HepG2 (cell line): ENCODE results near the gene HSD3B7. TPM values are rescaled to one million over a fixed set of nuclear protein-coding genes. Genes with fewer than 3 reads are reported as not detected.
A peak's percentile ranks its signal among the peaks of the same experiment; 100 is the strongest.

Experiments
- GATAD2A ChIP-seq: IDR thresholded peaks from 2 replicates; pipeline ENCODE4 v1.6.1; 2016
- GTF3A ChIP-seq: sonication (generic); formaldehyde crosslinking; conservative IDR thresholded peaks from 2 replicates; pipeline ENCODE4 v1.4.0; 2020; ENCODE audit warnings: mild to moderate bottlenecking, missing genetic modification reagents
- JARID2 ChIP-seq: sonication (generic); formaldehyde crosslinking; IDR thresholded peaks from 2 replicates; pipeline ENCODE4 v1.8.1; 2023; ENCODE audit warnings: missing genetic modification reagents, inconsistent platforms; ENCODE audit not compliant: insufficient replicate concordance
- KLF12 ChIP-seq: sonication (generic); formaldehyde crosslinking; IDR thresholded peaks from 2 replicates; pipeline ENCODE4 v1.4.0; 2020; ENCODE audit warnings: missing genetic modification reagents, borderline replicate concordance
- NR3C1 ChIP-seq: sonication (generic); formaldehyde crosslinking; IDR thresholded peaks from 2 replicates; pipeline ENCODE4 v1.4.0; 2020; ENCODE audit warnings: missing genetic modification reagents
- PCBP2 ChIP-seq: fragments of 200-400 bp; formaldehyde crosslinking; optimal IDR thresholded peaks from 2 replicates; pipeline ENCODE3; 2018; ENCODE audit warnings: low read length, low read depth; ENCODE audit not compliant: poor library complexity, severe bottlenecking
- PHF21A ChIP-seq: sonication (generic); formaldehyde crosslinking; IDR thresholded peaks from 2 replicates; pipeline ENCODE4 v1.5.0; 2020; ENCODE audit warnings: mild to moderate bottlenecking, missing genetic modification reagents
- PRMT3 ChIP-seq: sonication (generic); formaldehyde crosslinking; IDR thresholded peaks from 2 replicates; pipeline ENCODE4 v1.8.1; 2022; ENCODE audit warnings: low read depth, mild to moderate bottlenecking, moderate library complexity, missing genetic modification reagents, borderline replicate concordance
- TAF15 ChIP-seq: fragments of 200-400 bp; formaldehyde crosslinking; IDR thresholded peaks from one replicate; pipeline ENCODE4 v1.6.1; 2018; ENCODE audit warnings: mild to moderate bottlenecking, low read depth, low read length; ENCODE audit not compliant: poor library complexity, severe bottlenecking
- ZNF230 ChIP-seq: sonication (generic); formaldehyde crosslinking; IDR thresholded peaks from 2 replicates; pipeline ENCODE4 v1.4.0; 2020; ENCODE audit warnings: mild to moderate bottlenecking, missing genetic modification reagents
- ZNF251 ChIP-seq: sonication (generic); formaldehyde crosslinking; IDR thresholded peaks from 2 replicates; pipeline ENCODE4 v1.9.0; 2021; ENCODE audit warnings: mild to moderate bottlenecking, missing genetic modification reagents
- ZNF33A ChIP-seq: sonication (generic); formaldehyde crosslinking; IDR thresholded peaks from 2 replicates; pipeline ENCODE4 v1.5.1; 2020; ENCODE audit warnings: missing genetic modification reagents, mild to moderate bottlenecking, moderate library complexity, borderline replicate concordance
- ZNF468 ChIP-seq: sonication (generic); formaldehyde crosslinking; IDR thresholded peaks from 2 replicates; pipeline ENCODE4 v1.8.0; 2022; ENCODE audit warnings: mild to moderate bottlenecking, moderate library complexity, missing genetic modification reagents
- ZNF772 ChIP-seq: sonication (generic); formaldehyde crosslinking; IDR thresholded peaks from 2 replicates; pipeline ENCODE4 v1.5.0; 2020; ENCODE audit warnings: mild to moderate bottlenecking, missing genetic modification reagents
- polyA plus RNA-seq, 8 experiments: library from polyadenylated mRNA; depleted of rRNA in 3 of 8; stranded (reverse) in 7 of 8; unstranded in 1 of 8; fragments of >200 nt; fragmentation: Illumina TruSeq in 4 of 8; extraction: Trizol in 4 of 8; gene quantifications; 2 replicates each; pipeline versions ENCODE4 v1.2.1 to v1.2.3, GENCODE V29; 2011 to 2016; ENCODE audit warnings: low read depth in 4 of 8, missing spikeins in 1 of 8, mixed read lengths in 1 of 8; ENCODE audit not compliant: insufficient read depth in 1 of 8
- total RNA-seq, 5 experiments: library from RNA; depleted of rRNA; stranded (reverse); fragments of >200 nt; fragmentation: Illumina TruSeq; extraction: Trizol; gene quantifications; 2 replicates each; pipeline ENCODE4 v1.2.3, GENCODE V29; 2016; ENCODE audit warnings: low read depth in 1 of 5
- TF ChIP-seq, protein P1 (sequence below): sonication (generic); formaldehyde crosslinking; IDR thresholded peaks from 2 replicates; pipeline ENCODE4 v1.4.0; 2020; ENCODE audit warnings: missing genetic modification reagents, mild to moderate bottlenecking, borderline replicate concordance
- TF ChIP-seq, protein P2 (sequence below): sonication (generic); formaldehyde crosslinking; IDR thresholded peaks from 2 replicates; pipeline ENCODE4 v1.5.1; 2020; ENCODE audit warnings: mild to moderate bottlenecking, missing genetic modification reagents, borderline replicate concordance
- TF ChIP-seq, protein P3 (sequence below): sonication (generic); formaldehyde crosslinking; IDR thresholded peaks from 2 replicates; pipeline ENCODE4 v1.5.0; 2020; ENCODE audit warnings: missing genetic modification reagents

Gene HSD3B7
- total and polyA plus RNA-seq, 2 of the 13 experiments (the other 11 are each of a cell fraction or from before 2014, with no cell fraction given) = 32.9 to 69.7 TPM

DNA sequence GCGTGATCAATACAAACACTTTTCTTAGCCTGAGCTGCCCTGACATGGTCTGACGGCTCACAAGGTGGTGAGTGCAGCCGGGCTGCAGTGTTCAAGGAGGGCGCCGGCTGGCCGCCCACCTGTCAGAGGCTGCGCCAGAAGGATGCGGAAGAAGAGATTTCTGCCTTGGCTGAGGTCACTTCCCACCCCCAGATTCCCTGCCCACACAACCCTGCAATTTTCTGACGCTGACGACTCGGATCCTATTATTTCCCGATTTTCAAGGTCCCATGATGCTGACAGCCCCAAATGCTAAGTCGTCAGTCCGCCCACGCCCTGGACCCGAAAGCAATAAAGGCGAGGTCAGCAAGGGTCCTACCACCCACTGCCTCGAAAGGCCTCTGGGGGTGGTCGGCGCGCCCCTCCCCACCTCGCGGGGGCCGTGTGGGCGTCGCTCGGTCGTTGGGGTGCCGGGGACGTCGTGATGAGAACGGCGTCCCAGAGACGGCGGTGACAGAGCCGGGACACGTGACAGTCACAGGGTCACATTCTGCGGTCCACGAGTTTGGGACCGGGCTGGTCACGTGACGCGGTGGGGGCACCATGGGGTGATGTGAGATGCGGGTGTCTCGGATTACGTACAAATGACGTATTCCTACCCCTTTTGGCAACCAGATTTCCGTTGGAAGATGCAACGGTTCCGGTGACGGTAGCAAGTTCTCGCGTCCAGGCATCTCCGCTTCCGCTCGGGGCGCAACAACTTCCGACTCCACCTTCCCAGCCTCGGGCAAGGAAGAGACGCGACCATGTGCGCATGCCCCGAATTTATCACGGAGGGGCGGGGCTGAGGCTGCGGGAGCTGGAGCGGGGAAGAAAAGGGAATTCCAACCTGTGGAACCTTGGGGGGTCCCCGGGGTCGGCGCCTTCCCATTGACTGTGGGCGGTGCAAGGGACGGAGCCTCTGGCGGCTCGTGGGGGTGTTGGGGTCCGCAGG is 48.0 kb downstream of the HSD3B7 start, which contains the start of gene STX4 (continued):
- TF ChIP-seq GTF3A (CRISPR knock-in tag) (0 out of 2 replicates have a peak, but pooled peaks have one; percentile 62), PCBP2 (no peak), ZNF772 (CRISPR knock-in tag) (peak; percentile 76), ZNF468 (peak; percentile 96), PRMT3 (CRISPR knock-in tag) (no peak), JARID2 (CRISPR knock-in tag) (no peak), GATAD2A (CRISPR knock-in tag) (peak; percentile 77), ZNF251 (CRISPR knock-in tag) (no peak), PHF21A (no peak), ZNF33A (CRISPR knock-in tag) (no peak), KLF12 (CRISPR knock-in tag) (no peak), TAF15 (peak; percentile 85), NR3C1 (no peak), ZNF230 (CRISPR knock-in tag) (peak; percentile 55)
- TF ChIP-seq, protein P1, sequence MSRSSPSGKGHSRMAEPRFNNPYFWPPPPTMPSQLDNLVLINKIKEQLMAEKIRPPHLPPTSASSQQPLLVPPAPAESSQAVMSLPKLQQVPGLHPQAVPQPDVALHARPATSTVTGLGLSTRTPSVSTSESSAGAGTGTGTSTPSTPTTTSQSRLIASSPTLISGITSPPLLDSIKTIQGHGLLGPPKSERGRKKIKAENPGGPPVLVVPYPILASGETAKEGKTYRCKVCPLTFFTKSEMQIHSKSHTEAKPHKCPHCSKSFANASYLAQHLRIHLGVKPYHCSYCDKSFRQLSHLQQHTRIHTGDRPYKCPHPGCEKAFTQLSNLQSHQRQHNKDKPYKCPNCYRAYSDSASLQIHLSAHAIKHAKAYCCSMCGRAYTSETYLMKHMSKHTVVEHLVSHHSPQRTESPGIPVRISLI (CRISPR knock-in tag) = no peak; the same call in 1 of the 2 replicates
- TF ChIP-seq, protein P2, sequence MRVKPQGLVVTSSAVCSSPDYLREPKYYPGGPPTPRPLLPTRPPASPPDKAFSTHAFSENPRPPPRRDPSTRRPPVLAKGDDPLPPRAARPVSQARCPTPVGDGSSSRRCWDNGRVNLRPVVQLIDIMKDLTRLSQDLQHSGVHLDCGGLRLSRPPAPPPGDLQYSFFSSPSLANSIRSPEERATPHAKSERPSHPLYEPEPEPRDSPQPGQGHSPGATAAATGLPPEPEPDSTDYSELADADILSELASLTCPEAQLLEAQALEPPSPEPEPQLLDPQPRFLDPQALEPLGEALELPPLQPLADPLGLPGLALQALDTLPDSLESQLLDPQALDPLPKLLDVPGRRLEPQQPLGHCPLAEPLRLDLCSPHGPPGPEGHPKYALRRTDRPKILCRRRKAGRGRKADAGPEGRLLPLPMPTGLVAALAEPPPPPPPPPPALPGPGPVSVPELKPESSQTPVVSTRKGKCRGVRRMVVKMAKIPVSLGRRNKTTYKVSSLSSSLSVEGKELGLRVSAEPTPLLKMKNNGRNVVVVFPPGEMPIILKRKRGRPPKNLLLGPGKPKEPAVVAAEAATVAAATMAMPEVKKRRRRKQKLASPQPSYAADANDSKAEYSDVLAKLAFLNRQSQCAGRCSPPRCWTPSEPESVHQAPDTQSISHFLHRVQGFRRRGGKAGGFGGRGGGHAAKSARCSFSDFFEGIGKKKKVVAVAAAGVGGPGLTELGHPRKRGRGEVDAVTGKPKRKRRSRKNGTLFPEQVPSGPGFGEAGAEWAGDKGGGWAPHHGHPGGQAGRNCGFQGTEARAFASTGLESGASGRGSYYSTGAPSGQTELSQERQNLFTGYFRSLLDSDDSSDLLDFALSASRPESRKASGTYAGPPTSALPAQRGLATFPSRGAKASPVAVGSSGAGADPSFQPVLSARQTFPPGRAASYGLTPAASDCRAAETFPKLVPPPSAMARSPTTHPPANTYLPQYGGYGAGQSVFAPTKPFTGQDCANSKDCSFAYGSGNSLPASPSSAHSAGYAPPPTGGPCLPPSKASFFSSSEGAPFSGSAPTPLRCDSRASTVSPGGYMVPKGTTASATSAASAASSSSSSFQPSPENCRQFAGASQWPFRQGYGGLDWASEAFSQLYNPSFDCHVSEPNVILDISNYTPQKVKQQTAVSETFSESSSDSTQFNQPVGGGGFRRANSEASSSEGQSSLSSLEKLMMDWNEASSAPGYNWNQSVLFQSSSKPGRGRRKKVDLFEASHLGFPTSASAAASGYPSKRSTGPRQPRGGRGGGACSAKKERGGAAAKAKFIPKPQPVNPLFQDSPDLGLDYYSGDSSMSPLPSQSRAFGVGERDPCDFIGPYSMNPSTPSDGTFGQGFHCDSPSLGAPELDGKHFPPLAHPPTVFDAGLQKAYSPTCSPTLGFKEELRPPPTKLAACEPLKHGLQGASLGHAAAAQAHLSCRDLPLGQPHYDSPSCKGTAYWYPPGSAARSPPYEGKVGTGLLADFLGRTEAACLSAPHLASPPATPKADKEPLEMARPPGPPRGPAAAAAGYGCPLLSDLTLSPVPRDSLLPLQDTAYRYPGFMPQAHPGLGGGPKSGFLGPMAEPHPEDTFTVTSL (CRISPR knock-in tag) = no peak
- TF ChIP-seq, protein P3, sequence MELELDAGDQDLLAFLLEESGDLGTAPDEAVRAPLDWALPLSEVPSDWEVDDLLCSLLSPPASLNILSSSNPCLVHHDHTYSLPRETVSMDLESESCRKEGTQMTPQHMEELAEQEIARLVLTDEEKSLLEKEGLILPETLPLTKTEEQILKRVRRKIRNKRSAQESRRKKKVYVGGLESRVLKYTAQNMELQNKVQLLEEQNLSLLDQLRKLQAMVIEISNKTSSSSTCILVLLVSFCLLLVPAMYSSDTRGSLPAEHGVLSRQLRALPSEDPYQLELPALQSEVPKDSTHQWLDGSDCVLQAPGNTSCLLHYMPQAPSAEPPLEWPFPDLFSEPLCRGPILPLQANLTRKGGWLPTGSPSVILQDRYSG = peak; percentile 83; the same call in 1 of the 2 replicates
